Activated CD8-positive, alpha-beta memory T cell treated with anti-CD3 and anti-CD28 coated beads for 24 hours (primary cell): ENCODE data around the gene STK32B.
A peak's percentile ranks its signal among the peaks of the same experiment; 100 is the strongest.

Source experiments
- DNase-seq: peaks from one replicate; pipeline ENCODE4 v3.0.0-alpha.2; 2020

Gene STK32B

DNA sequence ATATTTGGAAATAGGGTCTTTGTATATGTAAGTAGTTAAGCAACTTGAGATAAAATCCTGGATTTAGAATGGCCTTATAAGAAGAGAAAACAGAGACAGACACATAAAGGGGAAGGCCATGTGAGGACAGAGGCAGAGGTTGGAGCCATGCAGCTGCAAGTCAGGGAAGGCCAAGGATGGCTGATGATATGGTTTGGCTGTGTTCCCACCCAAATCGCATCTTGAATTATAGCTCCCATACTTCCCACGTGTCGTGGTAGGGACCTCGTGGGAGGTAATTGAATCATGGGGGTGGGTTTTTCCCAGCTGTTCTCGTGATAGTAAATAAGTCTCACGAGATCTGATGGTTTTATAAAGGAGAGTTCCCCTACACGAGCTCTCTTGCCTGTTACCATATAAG, 76.3 kb downstream of the STK32B start:
- no peak for DNase-seq

DNA sequence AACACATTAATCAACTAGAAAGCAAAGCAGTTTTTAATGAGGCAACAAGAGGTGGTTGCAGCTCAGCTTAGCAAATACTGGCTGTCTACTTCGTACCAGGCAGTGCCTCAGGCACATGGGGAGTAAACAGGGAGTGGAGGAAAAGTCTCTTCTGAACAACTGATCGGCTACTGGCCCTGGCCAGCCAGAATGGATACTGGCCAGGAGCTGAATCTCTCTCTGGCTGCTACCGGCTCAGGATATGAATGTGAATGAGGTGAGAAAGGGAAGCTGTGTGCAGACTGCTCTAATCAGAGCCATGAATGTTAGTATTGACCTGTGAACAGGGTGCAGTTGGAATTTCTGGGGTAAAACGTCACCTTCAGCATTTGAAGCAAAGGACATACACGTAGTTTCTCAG, 77.3 kb downstream of the STK32B start:
- no peak for DNase-seq

DNA sequence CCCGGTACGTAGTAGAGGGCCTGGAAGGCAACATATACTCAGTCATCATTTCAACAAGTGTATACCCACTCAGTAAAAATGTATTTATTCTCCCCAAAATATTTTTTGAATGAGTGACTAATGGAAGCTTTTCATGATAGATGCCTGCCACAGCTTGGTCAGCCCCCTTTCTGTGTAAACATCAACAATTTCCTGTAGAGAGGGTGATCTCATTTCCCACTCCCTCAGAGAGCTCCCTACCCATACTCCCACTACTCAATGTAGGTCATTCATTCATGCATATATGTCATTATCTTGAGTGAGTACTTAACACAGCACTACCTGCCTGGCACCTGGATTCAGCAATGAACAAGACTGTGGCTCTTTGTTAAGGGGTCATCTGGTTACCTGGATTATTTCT, 81.9 kb downstream of the STK32B start:
- no peak for DNase-seq

DNA sequence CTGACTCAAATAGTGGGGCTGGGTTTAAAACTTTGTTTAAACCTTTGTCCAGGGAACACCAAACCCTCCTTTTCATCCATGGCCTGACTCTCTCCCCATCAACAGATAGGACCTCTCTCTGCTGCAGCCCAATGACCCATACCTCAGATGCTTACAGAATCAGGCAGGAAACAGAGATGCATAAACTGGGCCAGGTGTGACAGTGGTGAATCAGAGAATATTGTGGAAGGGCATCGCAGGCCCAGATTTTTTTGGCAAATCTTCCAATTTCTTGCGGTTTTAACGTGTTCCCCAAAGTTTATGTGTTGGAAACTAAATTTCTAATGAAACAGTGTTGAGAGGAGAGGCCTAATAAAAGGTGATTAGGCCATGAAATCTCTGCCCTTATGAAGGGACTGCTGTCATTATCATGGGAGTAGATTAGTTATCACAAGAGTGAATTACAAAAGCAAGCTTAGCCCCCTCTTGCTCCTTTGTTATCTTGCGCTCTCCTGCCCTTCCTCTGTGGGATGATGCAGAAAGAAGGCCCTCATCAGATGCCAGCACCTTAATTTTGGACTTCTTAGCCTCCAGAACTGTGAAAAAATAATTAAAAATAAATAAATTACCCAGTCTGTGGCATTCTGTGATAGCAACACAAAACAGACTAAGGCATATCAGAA, 82.8 kb downstream of the STK32B start:
- no peak for DNase-seq

DNA sequence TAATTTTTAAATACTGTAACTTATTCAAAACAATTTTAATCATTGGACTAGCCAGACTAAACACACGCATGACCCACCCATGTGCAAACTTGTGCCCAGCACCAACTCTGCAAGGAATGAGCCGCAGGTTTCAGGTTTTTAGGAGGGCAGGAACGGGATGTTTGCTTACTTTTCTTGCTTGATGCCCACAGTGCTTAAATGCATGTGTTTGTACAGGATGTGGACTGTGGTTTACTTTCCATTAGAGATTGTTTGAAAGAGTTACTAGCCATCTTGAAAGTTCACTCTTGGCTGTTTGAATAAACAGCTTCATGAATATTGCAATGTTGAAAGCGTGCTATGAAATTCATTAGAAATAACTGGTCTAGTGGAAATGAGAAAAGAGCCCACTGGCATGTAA, 83.3 kb downstream of the STK32B start:
- no peak for DNase-seq

DNA sequence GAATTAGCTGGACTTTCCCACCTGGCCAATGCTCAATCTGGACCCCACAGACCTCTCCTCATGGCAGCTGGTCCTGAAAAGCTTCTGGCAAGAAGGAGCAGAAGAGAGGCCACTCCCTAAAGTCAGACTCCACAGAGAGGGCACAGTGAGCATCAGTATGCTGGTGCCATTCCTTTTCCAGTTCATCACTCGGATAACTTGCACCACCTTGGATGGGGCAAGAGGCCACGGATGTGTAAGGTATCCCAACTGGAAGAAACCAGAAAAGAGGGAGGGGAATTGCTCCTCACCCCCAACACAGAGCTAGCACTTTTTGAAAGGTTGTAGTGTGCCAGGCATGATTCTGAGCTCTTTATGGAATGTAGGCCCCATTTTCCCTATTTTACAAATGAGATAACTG, 85.9 kb downstream of the STK32B start:
- peak; percentile 1 for DNase-seq

DNA sequence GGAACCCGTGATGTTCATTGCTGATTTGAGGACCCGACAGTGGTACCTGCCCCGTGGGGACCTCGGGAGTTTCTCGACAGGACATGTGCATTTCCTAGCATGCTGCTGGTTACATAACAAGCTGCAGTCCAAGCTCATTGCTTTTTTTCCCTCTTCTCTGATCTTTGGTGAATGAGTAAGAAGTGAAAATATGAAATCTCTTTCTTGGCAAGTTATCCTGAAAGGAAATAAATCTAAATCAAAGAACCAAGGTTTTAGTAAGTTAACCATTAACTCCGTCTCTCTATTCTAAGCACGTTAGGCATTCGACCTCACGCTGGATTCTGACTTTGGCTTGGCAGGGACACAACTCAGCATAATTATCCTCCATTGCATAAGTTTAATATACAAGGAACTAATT, 86.6 kb downstream of the STK32B start:
- peak; percentile 13 for DNase-seq

DNA sequence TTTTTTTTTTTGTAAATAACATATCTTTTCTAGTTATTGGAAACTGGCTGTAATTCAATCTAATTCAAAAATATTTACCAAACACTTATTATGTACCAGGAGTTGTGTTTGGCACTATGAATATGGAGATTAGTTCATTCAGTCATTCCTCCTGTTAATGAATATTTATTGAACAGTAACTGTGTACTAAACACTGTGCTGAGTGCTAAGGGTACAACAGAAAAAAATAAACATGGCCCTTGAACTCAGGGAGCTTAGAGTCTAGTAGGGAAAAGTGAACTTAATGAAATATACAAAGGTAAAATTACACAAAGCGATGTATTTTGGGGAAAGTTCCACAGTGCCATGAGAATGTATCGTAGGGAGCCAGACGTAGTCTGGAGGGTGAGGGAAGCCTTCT, 87.1 kb downstream of the STK32B start:
- DNase-seq, result peak; percentile 4

DNA sequence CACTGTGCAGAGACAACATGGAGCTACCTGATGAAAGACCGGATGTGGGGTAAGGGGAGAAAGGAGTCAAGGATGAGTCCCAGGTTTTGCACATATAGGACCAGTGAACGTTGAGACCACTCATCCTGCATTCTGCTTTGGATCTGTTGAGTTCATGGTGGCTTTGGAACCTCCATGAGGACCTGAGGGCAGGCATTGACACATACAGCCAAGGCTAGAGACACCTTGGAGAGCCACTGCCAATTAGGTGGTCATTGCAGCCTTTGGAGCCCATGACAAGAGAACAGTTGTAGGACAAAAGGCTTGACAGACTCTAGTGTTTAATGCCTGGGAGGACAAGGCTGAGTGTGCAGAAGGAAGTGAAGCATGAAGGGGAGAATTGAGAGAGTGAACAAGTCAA, 87.9 kb downstream of the STK32B start:
- peak; percentile 21 for DNase-seq

DNA sequence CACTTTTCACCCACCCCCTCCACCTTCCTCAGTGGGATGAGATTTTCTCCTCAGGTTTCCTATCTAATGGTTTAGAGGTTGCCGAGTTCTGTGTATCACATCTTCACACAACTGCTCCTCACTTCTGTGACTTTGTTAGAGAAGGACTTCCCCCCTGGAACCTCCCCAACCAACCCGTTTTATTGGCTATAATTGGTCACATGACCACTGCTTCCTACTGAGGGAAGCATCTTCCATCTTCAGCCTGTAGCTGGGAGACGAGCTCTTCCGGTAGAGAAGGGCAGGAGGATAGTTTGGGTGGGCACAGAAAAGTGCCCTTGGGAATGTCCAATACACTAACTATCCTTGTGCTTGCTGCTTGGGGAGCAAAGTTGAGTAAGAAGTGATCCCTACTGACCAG, 90.5 kb downstream of the STK32B start:
- DNase-seq, result no peak

DNA sequence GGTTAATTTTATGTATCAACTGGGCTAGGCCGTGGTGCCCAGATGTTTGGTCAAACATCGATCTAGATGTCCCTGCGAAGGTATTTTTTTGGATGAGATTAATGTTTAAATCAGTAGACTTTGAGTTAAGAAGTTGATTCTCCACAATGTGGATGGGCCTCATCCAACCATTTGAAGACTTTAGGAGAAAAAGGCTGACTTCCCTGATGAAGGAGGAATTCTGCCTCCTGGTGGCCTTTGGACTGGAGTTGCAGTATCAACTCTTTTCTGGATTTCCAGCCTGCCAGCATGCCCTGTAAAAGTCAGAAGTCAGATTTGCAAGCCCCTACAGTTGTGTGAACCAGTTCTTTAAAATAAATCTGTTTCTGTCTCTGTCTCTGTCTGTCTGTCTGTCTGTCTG, 91.4 kb downstream of the STK32B start:
- DNase-seq, result peak; percentile 13

DNA sequence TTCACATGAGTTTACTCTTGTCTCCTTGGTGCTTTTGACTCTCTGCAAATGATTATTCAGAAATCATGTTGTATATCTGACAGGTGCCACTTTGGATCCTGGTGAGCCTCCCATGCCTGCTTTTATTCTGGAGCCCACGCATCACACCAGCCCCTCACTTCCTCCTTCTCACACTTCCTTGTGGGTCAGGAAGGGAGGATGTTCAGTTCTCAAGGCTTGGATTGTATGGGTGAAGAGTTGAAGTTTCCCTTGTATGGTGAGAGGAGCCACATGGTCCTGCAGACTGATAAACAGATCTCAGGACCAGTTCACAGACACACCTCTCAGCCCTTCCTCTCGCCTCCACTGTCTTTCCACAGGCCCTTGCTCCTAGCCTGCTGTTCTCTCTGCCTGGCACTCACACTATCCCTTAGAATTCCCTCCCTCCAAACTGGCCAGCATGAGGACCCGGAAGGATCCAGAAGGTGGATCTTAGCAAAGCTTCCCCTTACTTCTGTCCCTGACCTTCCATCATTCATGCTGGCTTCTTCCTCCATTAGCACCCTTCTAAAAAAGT, 92.1 kb downstream of the STK32B start:
- no peak for DNase-seq

DNA sequence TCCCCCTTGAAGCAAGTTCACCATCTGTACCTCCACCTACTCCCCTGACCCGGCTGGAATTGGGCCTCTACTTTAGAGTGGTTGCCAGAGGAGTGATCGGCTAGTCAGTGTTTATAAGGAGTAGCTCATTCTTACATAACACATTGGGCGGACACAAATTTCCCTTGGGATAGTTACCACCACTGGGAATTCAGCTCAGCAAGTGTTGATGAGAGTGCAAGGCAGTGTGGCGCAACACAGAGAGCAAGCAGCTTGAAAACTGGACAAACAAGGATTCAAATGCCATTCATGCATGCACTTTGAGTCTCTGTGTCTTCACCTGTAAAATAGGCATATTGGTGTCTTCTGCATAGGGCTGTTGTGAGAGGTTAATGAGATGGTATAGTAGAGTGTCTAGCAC, 92.7 kb downstream of the STK32B start:
- peak; percentile 28 for DNase-seq

DNA sequence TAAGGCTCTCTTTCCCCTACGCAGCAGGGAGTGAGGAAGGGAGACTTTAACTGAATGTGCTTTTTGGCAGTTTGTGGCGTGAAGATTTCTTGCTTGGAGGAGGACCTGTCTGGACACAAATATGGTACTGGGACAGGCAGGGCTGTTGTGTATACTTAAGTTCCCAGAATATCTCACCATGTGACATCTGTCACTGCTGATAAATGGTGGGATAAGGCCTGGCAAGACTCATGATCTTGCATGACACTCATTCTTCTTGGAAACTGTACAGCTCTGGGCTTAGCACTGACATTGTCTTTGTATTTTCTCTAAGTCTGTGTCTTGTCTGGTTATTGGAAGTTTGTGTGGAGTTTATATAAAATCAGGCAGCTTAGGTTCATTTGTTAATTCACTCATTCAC, 93.1 kb downstream of the STK32B start:
- DNase-seq, result no peak

DNA sequence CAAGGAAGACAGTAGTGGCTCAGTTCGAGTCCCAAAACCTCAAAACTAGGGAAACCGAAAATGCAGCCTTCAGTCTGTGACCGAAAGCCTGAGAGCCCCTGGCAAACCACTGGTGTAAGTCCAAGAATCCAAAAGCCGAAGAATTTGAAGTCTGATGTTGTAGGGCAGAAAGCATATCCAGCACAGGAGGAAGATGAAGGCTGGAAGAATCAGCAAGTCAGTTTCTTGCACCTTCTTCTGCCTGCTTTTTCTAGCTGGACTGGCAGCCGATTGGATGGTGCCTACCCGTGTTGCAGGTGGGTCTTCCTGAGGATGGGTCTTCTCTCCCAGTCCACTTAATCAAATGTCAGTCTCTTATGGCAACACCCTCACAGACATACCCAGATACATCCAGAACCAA, 95.0 kb downstream of the STK32B start:
- no peak for DNase-seq

DNA sequence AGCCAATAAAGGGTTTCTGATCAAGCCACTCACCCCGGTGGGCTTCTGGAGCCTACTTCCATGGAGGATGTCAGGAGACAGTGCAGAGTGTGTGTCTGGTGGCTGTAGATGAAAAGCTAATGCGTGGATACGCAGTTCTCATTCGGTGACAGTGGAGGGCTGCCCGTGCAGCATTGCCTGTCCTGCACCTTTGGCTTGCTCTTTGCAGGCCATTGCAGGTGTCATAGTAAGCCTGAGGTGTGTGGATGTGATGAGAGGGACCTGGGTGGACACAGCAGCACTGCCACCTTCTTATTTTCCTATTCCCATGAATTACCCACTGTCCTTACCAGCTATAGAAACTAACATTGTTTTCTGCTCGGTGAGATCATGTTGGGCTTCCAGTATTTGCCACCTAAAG, 101.2 kb downstream of the STK32B start:
- DNase-seq, result no peak

DNA sequence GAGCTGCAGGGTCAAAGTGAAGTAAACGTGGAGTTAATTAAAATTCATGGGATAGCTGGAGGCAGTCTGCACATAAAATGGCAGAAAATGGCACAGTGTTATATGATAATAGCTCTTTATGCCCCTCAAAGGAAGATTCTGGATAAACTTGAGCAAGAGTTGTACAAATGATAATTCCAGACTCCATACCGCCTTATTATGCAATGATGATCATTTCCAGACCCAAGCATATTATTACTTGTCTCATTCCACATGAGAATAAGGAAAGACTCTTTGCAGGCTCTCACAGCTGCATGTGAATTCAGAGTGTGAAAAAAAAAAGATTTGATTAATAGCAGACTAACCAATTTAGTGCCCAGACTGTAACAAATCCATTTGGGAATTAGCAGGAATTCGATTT, 105.4 kb downstream of the STK32B start:
- no peak for DNase-seq

DNA sequence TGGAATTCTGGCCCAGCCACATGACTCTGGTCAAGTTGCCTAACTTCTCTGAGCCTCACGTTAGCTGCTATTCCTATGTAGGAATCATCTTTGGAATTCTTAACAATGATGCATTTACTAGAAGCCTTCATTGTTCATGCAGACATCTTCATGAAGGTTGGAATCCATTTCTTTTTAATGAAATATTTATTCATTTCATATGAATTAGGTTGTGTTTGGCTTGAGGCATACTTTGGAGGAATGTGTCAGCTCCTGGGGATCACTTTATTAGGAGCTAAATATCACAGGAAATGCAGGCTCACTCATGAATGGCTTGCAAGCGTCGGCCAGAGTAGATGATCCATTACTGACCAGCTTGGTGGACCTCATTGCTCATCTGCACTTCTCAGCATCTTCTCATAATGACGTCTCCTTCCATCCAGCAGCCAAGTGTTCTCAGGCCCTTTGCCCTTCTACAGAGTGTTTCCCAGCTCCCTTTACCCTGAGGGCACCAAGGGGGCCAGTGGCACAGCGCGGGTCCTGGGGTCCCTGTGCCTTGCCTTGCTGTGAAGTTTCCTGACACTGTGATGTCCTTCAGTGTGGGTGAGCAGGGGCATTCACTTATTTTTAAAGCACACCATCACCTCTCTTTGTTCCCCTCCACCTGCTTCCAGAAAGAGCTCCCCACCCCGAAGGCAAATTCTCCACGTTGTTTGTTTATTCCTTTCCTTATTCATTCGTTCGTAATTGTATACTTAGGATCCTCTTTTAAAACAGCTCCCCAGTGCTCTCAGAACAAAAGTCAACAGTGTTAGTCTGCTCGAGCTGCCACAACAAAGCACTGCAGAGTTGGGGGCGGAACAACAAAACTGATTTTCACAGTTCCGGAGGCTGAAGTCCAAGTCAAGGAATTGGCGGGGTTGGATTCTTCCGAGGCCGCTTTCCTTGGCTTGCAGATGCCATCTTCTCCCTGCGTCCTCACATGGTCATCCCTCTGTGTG, 106.8 kb downstream of the STK32B start:
- no peak for DNase-seq

DNA sequence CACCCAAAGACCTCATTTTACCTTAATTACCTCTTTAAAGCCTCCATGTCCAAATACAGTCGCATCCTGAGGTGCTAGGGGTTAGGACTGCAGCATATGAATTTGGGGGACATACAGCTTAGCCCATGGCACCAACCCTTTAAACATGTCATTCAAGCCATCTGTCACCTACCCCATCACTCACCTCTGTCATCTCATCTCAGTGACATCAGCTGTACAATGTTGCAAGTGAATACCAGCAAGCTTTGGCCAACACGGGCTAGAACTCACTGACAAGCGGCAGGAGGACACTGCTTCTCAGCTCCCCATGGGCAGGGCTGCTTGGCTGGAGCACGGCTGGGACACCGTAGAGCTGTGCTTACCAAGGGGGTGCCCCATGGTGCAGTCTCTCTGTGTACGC, 107.5 kb downstream of the STK32B start:
- DNase-seq, result no peak

DNA sequence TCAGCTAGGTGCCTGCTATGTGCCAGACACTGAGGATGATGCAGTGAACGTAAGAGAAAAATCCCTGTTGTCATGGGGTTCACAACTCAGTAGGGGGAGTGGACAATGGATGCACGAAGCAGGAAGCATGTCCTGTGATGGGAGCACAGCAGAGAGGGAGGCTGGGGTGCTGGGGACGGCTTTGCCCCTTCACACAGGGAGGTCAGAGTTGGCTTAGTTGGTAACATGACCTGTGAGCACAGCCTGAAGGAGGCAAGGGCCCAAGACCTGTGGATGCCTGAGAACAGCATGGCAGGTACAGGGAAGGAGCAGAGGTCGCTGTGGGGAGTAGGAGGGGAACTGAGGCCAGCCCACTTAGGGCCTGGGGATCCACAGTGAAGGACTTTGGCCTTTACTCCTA, 109.4 kb downstream of the STK32B start:
- DNase-seq, result no peak

DNA sequence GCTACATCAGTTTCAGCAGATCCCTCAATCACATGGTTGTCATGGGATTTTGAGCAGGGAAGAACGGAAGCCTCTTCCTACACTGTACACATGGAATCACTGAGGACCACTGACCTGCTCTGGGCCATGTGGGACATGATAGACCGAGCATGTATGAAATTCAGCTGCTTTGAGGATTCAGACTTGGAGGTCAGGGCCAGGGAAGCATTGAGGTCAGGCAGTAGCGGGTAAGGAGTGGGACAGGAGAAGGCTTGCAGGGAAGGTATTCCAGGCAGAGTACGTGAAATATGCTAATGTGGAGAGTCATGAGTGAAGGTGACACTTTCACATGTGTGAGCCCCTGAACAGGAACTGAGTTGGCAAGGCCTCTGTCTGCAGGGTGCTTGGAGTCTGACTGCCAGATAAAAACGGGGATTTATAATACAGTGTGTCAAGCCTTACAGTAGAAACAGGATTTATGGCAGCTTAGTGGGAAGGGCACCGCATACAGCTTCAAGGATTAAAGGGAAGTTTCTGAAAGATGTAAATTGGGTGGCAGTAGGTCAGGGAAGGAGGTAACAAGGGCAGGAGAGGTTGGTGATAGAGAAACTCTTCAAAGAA, 111.7 kb downstream of the STK32B start:
- peak; percentile 19 for DNase-seq

DNA sequence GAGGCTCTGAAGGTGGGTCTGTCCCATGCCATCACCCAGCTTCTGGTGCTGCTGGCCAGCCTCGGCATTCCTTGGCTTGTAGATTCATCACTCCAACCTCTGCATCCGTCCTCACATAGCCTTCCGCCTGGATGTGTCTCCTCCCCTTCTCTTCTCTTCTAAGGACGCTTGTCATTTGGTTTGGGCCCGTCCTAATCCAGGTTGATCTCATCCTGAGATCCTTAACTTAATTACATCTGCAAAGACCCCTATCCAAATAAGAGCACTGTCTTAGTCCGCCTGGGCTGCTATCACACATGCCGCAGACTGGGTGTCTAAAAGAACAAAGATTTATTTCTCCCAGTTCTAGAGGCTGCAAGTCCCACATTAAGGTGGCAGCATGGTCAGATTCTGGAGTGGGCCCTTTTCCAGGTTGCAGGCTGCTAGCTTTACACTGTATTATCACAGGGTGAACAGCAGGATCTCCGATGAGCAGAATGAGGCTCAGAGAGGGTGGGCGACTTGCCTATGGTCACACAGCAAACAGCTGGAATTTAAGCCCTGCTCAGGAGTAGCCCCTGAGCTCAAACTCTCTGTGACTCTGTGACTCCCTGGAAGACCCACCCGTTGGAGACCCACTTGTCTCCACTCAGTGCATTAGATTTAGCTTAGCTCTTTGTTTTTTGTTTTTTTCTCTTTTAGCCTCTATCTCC, 113.1 kb downstream of the STK32B start:
- no peak for DNase-seq
